D721Med (cell line): ENCODE results near the gene PCBP3.

Experiments used
- DNase-seq: peaks from one replicate; pipeline ENCODE4 v3.0.0; 2011; ENCODE audit warnings: low spot score; ENCODE audit not compliant: insufficient read length
- FAIRE-seq: peaks from 2 replicates; lab custom pipeline; 2011; peaks lifted over from hg19 to GRCh38; lab: Jason Lieb, UNC
- CTCF ChIP-seq: IDR thresholded peaks from 2 replicates; pipeline ENCODE4 v1.5.1; 2012; ENCODE audit warnings: mild to moderate bottlenecking, control low read depth; ENCODE audit not compliant: insufficient read depth; ENCODE audit errors: missing control alignments

The PCBP3 gene

DNA sequence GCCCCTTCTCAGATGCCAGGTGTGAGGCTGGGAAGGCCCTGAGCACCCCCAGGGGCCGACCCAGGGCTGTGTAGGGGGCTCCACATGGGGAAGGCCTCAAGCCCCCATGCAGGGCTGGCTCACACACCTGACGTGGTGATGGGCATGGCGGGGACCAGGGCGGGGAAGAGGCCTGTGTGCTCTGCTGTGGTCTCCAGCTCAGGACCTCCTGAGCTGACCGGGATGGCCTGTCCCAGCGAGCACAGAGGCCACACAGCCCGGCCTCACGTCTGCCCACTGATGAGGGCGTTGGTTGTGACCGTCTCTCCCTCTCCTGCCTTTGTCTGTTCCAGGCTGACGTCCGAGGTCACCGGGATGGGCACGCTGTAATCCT is 297.8 kb downstream of the PCBP3 start:
- no peak for TF ChIP-seq CTCF
- peak; percentile 11 for DNase-seq
- FAIRE-seq: no peak

- no peak for DNase-seq
- no peak for FAIRE-seq
- no peak for TF ChIP-seq CTCF
These were observed 298.4 kb downstream of the PCBP3 start for GRCh38 chr21:45941717-45942546.

GRCh38 chr21:45942755-45943629 is 299.5 kb downstream of the PCBP3 start:
- DNase-seq (no peak), FAIRE-seq (no peak)
- no peak for TF ChIP-seq CTCF

DNA sequence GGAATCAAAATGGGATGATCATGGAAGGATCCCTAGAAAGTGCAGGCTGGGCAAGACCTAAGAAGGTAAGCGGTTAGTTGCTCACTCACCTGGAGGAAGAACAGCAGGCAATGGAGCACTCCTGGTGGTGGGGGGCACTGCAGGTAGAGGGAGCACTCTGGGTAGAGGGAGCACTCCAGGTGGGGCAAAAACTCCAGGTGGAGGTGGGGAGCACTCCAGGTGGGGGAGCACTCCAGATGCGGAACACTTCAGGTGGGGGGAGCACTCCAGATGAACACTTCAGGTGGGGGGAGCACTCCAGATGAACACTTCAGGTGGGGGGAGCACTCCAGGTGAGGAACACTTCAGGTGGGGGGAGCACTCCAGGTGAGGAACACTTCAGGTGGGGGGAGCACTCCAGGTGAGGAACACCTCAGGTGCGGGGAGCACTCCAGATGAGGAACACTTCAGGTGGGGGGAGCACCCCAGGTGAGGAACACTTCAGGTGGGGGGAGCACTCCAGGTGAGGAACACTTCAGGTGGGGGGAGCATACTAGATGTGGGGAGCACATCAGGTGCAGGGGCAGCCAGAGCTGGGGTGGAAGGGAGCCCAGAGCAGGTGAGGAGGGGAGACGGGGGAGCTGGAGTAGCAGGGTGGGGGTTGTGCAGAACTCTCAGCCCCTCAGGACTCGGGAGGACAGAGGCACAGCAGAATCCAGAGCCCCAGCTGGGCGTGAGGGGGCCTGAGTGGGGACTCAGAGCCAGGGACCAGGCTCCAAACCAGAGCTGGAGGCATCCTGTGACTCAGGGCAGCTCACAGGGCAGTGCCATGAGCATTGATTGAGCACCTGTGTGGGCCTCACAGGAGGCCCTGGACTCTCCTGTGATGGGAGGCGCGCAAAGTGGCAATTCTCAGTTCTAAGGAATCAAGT is 300.4 kb downstream of the PCBP3 start:
- no peak for TF ChIP-seq CTCF
- FAIRE-seq: no peak
- peak; percentile 31 for DNase-seq

GRCh38 chr21:45944601-45945000 is 301.1 kb downstream of the PCBP3 start:
- FAIRE-seq: no peak
- TF ChIP-seq CTCF: no peak
- peak; percentile 18 for DNase-seq

GRCh38 chr21:45945066-45945867 is 301.7 kb downstream of the PCBP3 start:
- TF ChIP-seq CTCF: no peak
- FAIRE-seq: no peak
- no peak for DNase-seq
